ENCODE results near the gene TMEM51.

Gene TMEM51

DNA sequence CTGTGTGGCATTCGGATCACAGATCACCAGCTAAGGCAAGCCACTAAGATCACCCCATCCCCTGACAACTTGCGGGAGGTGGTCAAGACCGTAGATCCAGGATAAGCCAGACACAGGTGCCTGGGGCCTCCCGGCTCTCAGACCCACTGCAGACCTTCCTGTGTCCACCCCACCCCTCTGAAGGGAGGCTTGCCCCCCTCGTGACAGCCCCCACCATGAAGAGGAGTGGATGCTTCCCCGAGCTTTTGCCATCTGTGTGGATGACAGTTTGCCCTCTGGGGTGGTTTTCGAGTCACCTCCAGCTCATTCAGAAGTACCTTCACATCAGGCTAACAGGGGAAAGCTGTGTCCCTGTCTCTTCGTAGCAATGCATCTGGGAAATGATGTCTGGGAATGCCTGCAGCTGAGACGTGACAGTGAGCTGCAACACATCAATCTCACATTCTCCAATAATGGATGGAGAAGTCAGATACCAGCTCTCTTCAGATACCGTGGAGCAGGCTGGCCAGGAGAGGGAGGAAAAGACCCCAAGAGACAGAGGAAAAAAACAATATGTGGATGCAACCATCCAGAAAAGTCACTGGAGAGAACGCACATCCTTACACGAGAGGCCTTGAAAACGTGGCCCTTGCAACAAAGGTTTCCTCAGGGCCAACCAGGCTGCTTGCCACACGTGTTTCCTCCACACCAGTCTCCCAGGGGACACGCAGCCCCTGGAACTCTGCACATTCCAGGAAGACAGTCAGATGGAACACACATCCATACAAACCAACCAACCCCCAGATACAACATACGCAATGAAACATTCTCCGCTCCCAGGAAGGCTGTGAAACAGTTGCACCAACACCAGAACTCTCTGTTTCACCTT is 73.1 kb downstream of the TMEM51 start:
- Histone ChIP-seq H3K27me3 (ENCODE audit: insufficient read depth, low read length) (no peaks in the 10 kb centered on the region), H3K9ac (ENCODE audit: low read depth, low read length) (no peak overlapping the region), H3K4me1 (ENCODE audit: insufficient read depth, low read length) (no peaks in the 10 kb centered on the region), H3K9me3 (ENCODE audit: insufficient read depth, low read depth, low read length) (no peaks in the 10 kb centered on the region), H3K4me3 (ENCODE audit: low read length) (no peak overlapping the region), H3K36me3 (ENCODE audit: insufficient read depth, low read depth, low read length) (no peaks in the 10 kb centered on the region), H3K27ac (ENCODE audit: low read length) (no peak overlapping the region)

DNA sequence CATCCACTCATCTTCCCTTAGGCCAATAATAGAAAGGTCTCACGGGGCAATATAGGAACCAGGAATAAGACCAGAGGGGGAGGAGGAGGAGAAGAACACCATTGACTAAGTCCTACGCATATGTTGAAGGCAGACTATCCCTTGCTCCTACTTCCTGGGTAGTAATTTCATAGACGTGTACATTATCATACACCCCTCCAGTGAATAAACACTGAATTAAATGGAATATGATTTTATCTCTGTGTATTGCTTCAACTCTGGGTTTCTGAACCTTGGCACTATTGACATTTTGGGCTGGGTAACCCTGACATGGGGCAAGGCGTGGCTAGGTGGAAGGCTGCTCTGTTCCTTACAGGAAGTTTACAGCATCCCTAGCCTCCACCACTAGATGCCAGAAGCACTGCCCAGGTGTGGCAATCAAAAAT is 76.2 kb downstream of the TMEM51 start:
- Histone ChIP-seq H3K36me3 (ENCODE audit: insufficient read depth, low read depth, low read length) (no peaks in the 10 kb centered on the region), H3K9ac (ENCODE audit: low read depth, low read length) (no peak overlapping the region), H3K27me3 (ENCODE audit: insufficient read depth, low read length) (no peaks in the 10 kb centered on the region), H3K4me3 (ENCODE audit: low read length) (no peak overlapping the region), H3K4me1 (ENCODE audit: insufficient read depth, low read length) (no peaks in the 10 kb centered on the region), H3K27ac (ENCODE audit: low read length) (no peak overlapping the region), H3K9me3 (ENCODE audit: insufficient read depth, low read depth, low read length) (no peaks in the 10 kb centered on the region)

DNA sequence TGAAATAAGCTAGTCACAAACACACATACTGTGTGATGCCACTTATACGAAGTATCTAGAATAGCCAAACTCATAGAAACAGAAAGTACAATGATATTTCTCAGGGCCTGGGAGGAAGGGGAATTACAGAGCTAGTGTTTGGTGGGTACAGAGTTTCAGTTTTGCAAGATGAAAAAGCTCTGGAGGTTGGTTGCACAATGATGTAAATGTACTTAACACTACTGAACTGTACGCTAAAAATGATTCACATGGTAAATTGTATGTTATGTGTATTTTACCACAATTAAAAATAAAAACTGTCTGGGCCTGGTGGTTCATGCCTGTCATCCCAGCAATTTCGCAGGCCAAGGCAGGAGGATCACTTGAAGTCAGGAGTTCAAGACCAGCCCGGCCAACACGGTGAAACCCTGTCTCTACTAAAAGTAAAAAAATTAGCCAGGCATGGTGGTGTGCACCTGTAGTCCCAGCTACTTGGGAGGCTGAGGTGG is 78.2 kb downstream of the TMEM51 start:
- H3K36me3 ChIP-seq (ENCODE audit: insufficient read depth, low read depth, low read length), result no peaks in the 10 kb centered on the region
- H3K9me3 ChIP-seq (ENCODE audit: insufficient read depth, low read depth, low read length), result no peaks in the 10 kb centered on the region
- no peak overlapping the region for H3K4me3 ChIP-seq (ENCODE audit: low read length)
- H3K9ac ChIP-seq (ENCODE audit: low read depth, low read length), result no peak overlapping the region
- H3K27me3 ChIP-seq (ENCODE audit: insufficient read depth, low read length), result no peaks in the 10 kb centered on the region
- no peak overlapping the region for H3K27ac ChIP-seq (ENCODE audit: low read length)
- no peaks in the 10 kb centered on the region for H3K4me1 ChIP-seq (ENCODE audit: insufficient read depth, low read length)

DNA sequence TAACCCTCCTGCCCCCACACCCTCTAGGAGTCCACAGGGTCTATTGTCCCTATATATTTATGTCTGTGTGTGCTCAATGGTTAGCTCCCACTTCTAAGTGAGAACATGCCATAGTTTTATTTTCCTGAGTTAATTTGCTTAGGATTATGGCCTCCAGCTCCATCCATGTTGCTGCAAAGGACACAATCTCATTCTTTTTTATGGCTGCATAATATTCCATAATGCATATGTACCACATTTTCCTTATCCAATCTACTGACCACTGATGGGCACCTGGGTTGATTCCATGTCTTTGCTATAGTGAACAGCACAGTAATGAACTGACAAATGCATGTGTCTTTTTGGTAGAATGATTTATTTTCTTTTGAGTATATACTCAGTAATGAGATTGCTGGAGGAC is 80.1 kb downstream of the TMEM51 start:
- no peak overlapping the region for H3K27ac ChIP-seq (ENCODE audit: low read length)
- no peak overlapping the region for H3K9ac ChIP-seq (ENCODE audit: low read depth, low read length)
- no peaks in the 10 kb centered on the region for H3K36me3 ChIP-seq (ENCODE audit: insufficient read depth, low read depth, low read length)
- H3K4me1 ChIP-seq (ENCODE audit: insufficient read depth, low read length), result no peaks in the 10 kb centered on the region
- no peaks in the 10 kb centered on the region for H3K9me3 ChIP-seq (ENCODE audit: insufficient read depth, low read depth, low read length)
- H3K4me3 ChIP-seq (ENCODE audit: low read length), result no peak overlapping the region
- no peaks in the 10 kb centered on the region for H3K27me3 ChIP-seq (ENCODE audit: insufficient read depth, low read length)

DNA sequence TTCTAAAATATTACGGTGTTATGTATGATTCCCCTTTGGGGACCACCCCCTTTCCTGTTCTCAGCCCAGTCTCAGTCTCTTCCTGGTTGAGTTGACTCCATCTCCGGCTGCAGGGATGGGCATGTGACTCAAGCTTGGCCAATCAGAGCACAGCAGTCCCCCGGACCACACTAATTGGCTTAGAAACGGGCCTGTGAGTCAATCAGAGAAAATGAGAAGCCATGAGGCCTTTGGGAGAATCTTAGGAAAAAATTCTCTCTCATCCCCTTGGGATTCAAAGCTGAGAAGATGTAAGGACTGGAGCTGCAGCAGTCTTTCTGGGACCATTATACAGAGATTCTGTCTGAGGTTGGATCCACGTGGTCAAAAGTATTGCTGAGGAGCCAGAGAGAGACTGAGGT is 82.8 kb downstream of the TMEM51 start:
- Histone ChIP-seq H3K9ac (ENCODE audit: low read depth, low read length) (no peak overlapping the region), H3K27me3 (ENCODE audit: insufficient read depth, low read length) (no peaks in the 10 kb centered on the region), H3K27ac (ENCODE audit: low read length) (no peak overlapping the region), H3K36me3 (ENCODE audit: insufficient read depth, low read depth, low read length) (no peaks in the 10 kb centered on the region), H3K9me3 (ENCODE audit: insufficient read depth, low read depth, low read length) (no peaks in the 10 kb centered on the region), H3K4me3 (ENCODE audit: low read length) (no peak overlapping the region), H3K4me1 (ENCODE audit: insufficient read depth, low read length) (no peaks in the 10 kb centered on the region)

DNA sequence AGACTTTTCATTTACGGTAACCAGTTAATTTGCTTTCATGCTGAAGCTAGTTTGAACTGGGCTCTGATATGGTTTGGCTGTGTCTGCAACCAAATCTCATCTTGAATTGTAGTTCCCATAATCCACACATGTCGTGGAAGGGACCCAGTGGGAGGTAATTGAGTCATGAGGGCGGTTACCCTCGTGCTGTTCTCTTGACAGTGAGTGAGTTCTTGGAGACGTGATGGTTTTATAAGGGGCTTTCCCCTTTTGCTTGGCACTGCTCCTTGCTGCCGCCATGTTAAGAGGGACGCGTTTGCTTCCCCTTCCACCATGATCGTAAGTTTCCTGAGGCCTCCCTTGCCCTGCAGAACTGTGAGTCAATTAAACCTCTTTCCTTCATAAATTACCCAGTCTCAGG is 83.2 kb downstream of the TMEM51 start:
- Histone ChIP-seq H3K27me3 (ENCODE audit: insufficient read depth, low read length) (no peaks in the 10 kb centered on the region), H3K27ac (ENCODE audit: low read length) (no peak overlapping the region), H3K36me3 (ENCODE audit: insufficient read depth, low read depth, low read length) (no peaks in the 10 kb centered on the region), H3K4me1 (ENCODE audit: insufficient read depth, low read length) (no peaks in the 10 kb centered on the region), H3K4me3 (ENCODE audit: low read length) (no peak overlapping the region), H3K9me3 (ENCODE audit: insufficient read depth, low read depth, low read length) (no peaks in the 10 kb centered on the region), H3K9ac (ENCODE audit: low read depth, low read length) (no peak overlapping the region)

DNA sequence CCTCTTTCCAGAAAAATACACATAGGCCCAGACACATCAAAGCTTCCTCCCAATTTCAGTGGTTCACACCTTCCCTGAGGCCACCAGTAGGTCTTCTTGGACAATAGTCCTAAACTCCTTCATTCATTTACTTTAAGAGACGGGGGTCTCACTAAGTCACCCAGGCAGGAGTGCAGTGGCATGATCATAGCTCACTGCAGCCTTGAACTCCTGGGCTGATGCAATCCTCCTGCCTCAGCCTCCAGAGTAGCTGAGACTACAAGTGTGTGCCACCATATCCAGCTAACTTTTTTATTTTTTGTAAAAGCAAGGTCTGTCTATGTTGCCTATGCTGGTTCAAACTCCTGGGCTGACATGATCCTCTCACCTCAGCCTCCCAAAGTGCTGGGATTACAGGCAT is 85.2 kb downstream of the TMEM51 start:
- Histone ChIP-seq H3K4me3 (ENCODE audit: low read length) (no peak overlapping the region), H3K36me3 (ENCODE audit: insufficient read depth, low read depth, low read length) (no peaks in the 10 kb centered on the region), H3K27me3 (ENCODE audit: insufficient read depth, low read length) (no peaks in the 10 kb centered on the region), H3K9me3 (ENCODE audit: insufficient read depth, low read depth, low read length) (no peaks in the 10 kb centered on the region), H3K9ac (ENCODE audit: low read depth, low read length) (no peak overlapping the region), H3K27ac (ENCODE audit: low read length) (no peak overlapping the region), H3K4me1 (ENCODE audit: insufficient read depth, low read length) (no peaks in the 10 kb centered on the region)

DNA sequence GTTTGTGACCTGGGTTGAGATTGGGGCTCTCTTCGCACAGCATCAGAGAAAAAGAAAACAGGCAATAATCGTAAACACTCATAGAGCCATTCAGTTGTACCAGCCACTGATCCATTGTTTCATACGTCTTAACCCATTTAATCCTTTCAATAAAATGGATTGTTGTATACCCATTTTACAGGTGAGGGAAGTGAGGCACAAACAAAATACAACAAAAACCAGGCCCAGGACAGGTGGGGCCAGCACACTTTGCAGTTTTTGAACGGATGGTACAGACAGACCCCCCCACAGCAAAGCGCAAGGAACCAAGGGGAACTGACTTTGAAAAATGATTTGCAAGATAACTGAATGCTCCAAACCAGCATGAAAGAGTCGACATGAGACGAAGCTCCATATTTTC is 89.2 kb downstream of the TMEM51 start:
- peaks cover 5% of the 10 kb centered on the region; the same call in 1 of the 2 replicates for H3K4me1 ChIP-seq (ENCODE audit: insufficient read depth, low read length)
- no peak overlapping the region for H3K27ac ChIP-seq (ENCODE audit: low read length)
- H3K9me3 ChIP-seq (ENCODE audit: insufficient read depth, low read depth, low read length), result no peaks in the 10 kb centered on the region
- H3K27me3 ChIP-seq (ENCODE audit: insufficient read depth, low read length), result no peaks in the 10 kb centered on the region
- no peaks in the 10 kb centered on the region for H3K36me3 ChIP-seq (ENCODE audit: insufficient read depth, low read depth, low read length)
- H3K4me3 ChIP-seq (ENCODE audit: low read length), result no peak overlapping the region
- no peak overlapping the region for H3K9ac ChIP-seq (ENCODE audit: low read depth, low read length)

DNA sequence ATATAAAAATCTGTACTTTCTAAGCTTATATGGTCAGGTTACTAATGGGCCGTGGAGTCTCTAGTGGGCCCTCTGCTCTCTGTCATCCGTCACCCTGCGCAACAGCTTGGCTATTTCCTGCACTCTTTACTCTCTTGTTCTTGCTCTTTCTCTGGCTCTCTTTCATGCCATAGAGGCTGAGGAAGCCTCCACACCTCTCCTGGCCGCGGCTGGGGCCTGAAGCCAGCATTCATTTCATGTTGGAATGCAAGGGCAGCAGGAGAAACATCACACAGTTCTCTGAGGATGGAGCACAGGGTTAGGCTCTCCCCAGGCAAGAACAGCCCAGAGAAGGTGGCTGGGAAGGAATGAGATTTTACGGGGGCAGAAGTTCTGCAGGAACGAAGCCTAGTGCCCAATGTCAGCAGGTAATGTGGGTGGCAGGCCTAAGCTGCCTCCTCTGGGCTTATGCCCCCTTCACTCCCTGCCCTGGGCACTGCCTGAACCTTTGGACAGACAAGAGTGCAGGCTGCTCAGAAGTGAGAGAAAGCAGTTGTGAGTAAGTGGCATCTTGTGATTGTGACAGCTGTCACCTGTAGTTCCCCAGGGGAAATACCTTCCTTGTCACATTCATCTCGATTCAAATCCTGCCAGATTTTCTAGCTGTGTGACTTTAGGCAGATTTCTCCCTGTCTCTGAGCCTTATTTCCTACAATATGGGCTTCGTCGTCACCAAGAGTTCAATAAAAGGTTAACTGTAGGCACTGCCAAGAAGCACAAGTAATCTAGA is 89.9 kb downstream of the TMEM51 start:
- H3K36me3 ChIP-seq (ENCODE audit: insufficient read depth, low read depth, low read length), result no peaks in the 10 kb centered on the region
- no peaks in the 10 kb centered on the region for H3K9me3 ChIP-seq (ENCODE audit: insufficient read depth, low read depth, low read length)
- no peaks in the 10 kb centered on the region; the same call in 1 of the 2 replicates for H3K27me3 ChIP-seq (ENCODE audit: insufficient read depth, low read length)
- no peak overlapping the region for H3K9ac ChIP-seq (ENCODE audit: low read depth, low read length)
- no peak overlapping the region for H3K4me3 ChIP-seq (ENCODE audit: low read length)
- H3K4me1 ChIP-seq (ENCODE audit: insufficient read depth, low read length), result peaks cover 5% of the 10 kb centered on the region; the same call in 1 of the 2 replicates
- H3K27ac ChIP-seq (ENCODE audit: low read length), result no peak overlapping the region

DNA sequence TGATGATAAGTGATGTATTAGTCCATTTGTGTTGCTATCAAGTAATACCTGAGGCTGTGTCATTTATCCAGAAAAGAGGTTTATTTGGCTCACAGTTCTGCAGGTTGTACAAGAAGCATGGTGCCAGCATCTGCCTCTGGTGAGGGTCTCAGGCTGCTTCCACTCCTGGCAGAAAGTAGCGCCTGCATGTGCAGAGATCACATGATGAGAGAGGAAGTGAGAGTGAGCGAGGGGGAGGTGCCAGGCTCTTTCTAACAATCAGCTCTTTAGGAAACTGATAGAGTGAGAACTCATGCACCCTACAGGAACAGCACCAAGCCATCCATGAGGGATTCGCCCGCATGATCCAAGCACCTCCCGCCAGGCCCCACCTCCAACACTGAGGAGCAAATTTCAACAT is 91.3 kb downstream of the TMEM51 start:
- peaks cover 5% of the 10 kb centered on the region; the same call in 1 of the 2 replicates for H3K4me1 ChIP-seq (ENCODE audit: insufficient read depth, low read length)
- H3K27me3 ChIP-seq (ENCODE audit: insufficient read depth, low read length), result no peaks in the 10 kb centered on the region; the same call in 1 of the 2 replicates
- no peaks in the 10 kb centered on the region for H3K9me3 ChIP-seq (ENCODE audit: insufficient read depth, low read depth, low read length)
- H3K36me3 ChIP-seq (ENCODE audit: insufficient read depth, low read depth, low read length), result no peaks in the 10 kb centered on the region
- no peak overlapping the region for H3K27ac ChIP-seq (ENCODE audit: low read length)
- H3K4me3 ChIP-seq (ENCODE audit: low read length), result no peak overlapping the region
- no peak overlapping the region; the same call in 1 of the 2 replicates for H3K9ac ChIP-seq (ENCODE audit: low read depth, low read length)

DNA sequence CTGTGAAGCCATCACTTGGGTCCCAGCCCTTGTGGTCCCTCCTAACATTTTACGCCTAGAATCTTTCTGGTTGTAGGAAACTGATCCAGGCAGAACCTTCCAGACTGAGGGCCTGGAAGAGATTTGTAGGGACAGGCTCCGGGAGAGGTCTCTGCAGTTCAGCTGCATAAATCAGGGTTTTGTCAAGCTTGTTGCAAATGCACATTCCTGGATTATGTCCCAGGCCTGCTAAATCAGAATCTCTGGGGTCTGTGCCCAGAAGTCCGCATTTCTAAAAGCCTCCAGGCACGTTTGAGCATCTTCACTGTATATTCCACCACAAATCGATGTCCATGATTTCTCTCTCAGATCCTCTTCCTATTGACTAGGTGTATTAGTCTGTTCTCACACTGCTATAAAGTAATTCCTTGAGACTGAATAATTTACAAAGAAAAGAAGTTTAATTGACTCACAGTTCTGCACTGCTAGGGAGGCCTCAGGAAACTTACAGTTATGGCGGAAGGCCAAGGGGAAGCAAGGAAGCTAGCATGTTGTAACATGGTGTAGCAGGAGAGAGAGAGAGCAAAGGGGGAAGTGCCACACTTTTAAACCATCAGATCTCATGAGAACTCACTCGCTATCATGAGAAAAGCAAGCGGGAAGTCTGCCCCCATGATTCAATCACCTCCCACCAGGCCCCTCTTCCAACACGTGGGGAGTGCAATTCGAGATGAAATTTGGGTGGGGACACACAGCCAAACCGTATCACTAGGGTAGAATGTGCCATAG is 92.2 kb downstream of the TMEM51 start:
- H3K27me3 ChIP-seq (ENCODE audit: insufficient read depth, low read length), result no peaks in the 10 kb centered on the region; the same call in 1 of the 2 replicates
- H3K4me3 ChIP-seq (ENCODE audit: low read length), result no peak overlapping the region
- H3K36me3 ChIP-seq (ENCODE audit: insufficient read depth, low read depth, low read length), result no peaks in the 10 kb centered on the region
- peaks cover 5% of the 10 kb centered on the region; the same call in 1 of the 2 replicates for H3K4me1 ChIP-seq (ENCODE audit: insufficient read depth, low read length)
- H3K27ac ChIP-seq (ENCODE audit: low read length), result no peak overlapping the region
- H3K9me3 ChIP-seq (ENCODE audit: insufficient read depth, low read depth, low read length), result no peaks in the 10 kb centered on the region
- no peak overlapping the region for H3K9ac ChIP-seq (ENCODE audit: low read depth, low read length)
